Umbilical cord (tissue), 1 donor: ENCODE data around the gene UBE2S. TPM values are rescaled to one million over a fixed set of nuclear protein-coding genes. Genes with fewer than 3 reads are reported as not detected.

Source experiments
- total RNA-seq: library from RNA; depleted of rRNA; stranded (reverse); fragments of >200 nt; gene quantifications from one replicate; pipeline ENCODE4 v1.2.3, GENCODE V29; 2014; ENCODE audit warnings: low replicate concordance; ENCODE audit not compliant: insufficient read depth

UBE2S gene
- total RNA-seq, 1 donor from 2014 or later = 19.3 TPM

Other genes with a start within 250 kb of the UBE2S start
- 1.4 TPM for gene DNAAF3, start 241.2 kb downstream of the UBE2S start, total RNA-seq
- gene SYT5, start 227.5 kb downstream of the UBE2S start, total RNA-seq = 1.9 TPM
- gene PTPRH, start 198.3 kb downstream of the UBE2S start, total RNA-seq = 0.24 TPM
- gene TMEM86B, start 179.0 kb downstream of the UBE2S start, total RNA-seq = 4.1 TPM
- gene PPP6R1, start 148.8 kb downstream of the UBE2S start, total RNA-seq = 10.4 TPM
- 7.0 TPM for gene HSPBP1, start 127.7 kb downstream of the UBE2S start, total RNA-seq
- gene BRSK1, start 123.8 kb downstream of the UBE2S start, total RNA-seq = not detected
- gene TMEM150B, start 82.4 kb downstream of the UBE2S start, total RNA-seq = 2.2 TPM
- 10.6 TPM for gene KMT5C, start 67.9 kb downstream of the UBE2S start, total RNA-seq
- gene COX6B2, start 53.1 kb downstream of the UBE2S start, total RNA-seq = not detected
- gene GARIN5B, start 44.5 kb downstream of the UBE2S start, total RNA-seq = not detected
- 12.0 TPM for gene IL11, start 37.3 kb downstream of the UBE2S start, total RNA-seq
- gene TMEM190, start 31.0 kb downstream of the UBE2S start, total RNA-seq = not detected
- gene TMEM238, start 23.5 kb downstream of the UBE2S start, total RNA-seq = 8.9 TPM
- gene RPL28, start 21.9 kb downstream of the UBE2S start, total RNA-seq = 227 TPM
- gene SHISA7, start 35.5 kb upstream of the UBE2S start, total RNA-seq = 1.2 TPM
- 15.9 TPM for gene ISOC2, start 53.9 kb upstream of the UBE2S start, total RNA-seq
- gene C19orf85, start 57.0 kb upstream of the UBE2S start, total RNA-seq = 3.9 TPM
- 1.7 TPM for gene ZNF628, start 68.8 kb upstream of the UBE2S start, total RNA-seq
- gene NAT14, start 77.4 kb upstream of the UBE2S start, total RNA-seq = 18.8 TPM
- gene SSC5D, start 80.6 kb upstream of the UBE2S start, total RNA-seq = 67.9 TPM
- not detected for gene SBK2, start 129.3 kb upstream of the UBE2S start, total RNA-seq
- gene SBK3, start 137.8 kb upstream of the UBE2S start, total RNA-seq = not detected
- 1.4 TPM for gene ZNF579, start 173.1 kb upstream of the UBE2S start, total RNA-seq
- gene FIZ1, start 191.7 kb upstream of the UBE2S start, total RNA-seq = 2.4 TPM
- 7.2 TPM for gene ZNF524, start 192.5 kb upstream of the UBE2S start, total RNA-seq
- gene ZNF865, start 197.9 kb upstream of the UBE2S start, total RNA-seq = 0.72 TPM
- gene ZNF784, start 216.8 kb upstream of the UBE2S start, total RNA-seq = 5.1 TPM
- gene ZNF580, start 233.2 kb upstream of the UBE2S start, total RNA-seq = 17.1 TPM
- 20.0 TPM for gene ZNF581, start 235.9 kb upstream of the UBE2S start, total RNA-seq
- gene CCDC106, start 240.4 kb upstream of the UBE2S start, total RNA-seq = 9.4 TPM
- 40.7 TPM for gene U2AF2, start 247.2 kb upstream of the UBE2S start, total RNA-seq